Endothelial cell of umbilical vein (primary cell): ENCODE data around the gene KASH5. TPM values are rescaled to one million over a fixed set of nuclear protein-coding genes. Genes with fewer than 3 reads are reported as not detected.

Experiments
- BruUV-seq: library from RNA; stranded (reverse); fragments of 400-500 nt; replicated peaks from 2 replicates; lab custom pipeline; 2021; lab: Mats Ljungman, UMichigan
- CTCF ChIA-PET: fragments of 300-600, 350-600 bp; sonication (Branson Sonifier 250); formaldehyde crosslinking; loops from one replicate; lab custom pipeline; 2021; ENCODE audit warnings: antibody characterized with exemption, inconsistent platforms; lab: Charles Lee
- POLR2A ChIA-PET: fragments of 300-600, 350-600 bp; sonication (Branson Sonifier 250); formaldehyde crosslinking; loops from one replicate; lab custom pipeline; 2021; ENCODE audit warnings: antibody characterized with exemption, inconsistent platforms; lab: Charles Lee
- DNase-seq: peaks from one replicate; pipeline ENCODE4 v3.0.0-alpha.2; 2011; ENCODE audit warnings: low read depth, low spot score
- FAIRE-seq: peaks from 2 replicates; lab custom pipeline; 2011; peaks lifted over from hg19 to GRCh38; lab: Jason Lieb, UNC
- H2AFZ ChIP-seq: 2 replicates; pipeline ENCODE4 v1.6.0; 2012; ENCODE audit warnings: low read depth, low read length, control low read depth, inconsistent platforms
- H3K27ac ChIP-seq: 2 replicates; pipeline ENCODE4 v1.5.1; 2011; ENCODE audit warnings: low read depth, mild to moderate bottlenecking, control low read depth, low read length, moderate library complexity; ENCODE audit not compliant: insufficient read depth
- H3K27me3 ChIP-seq, 2 experiments: 2 replicates each; pipeline versions ENCODE4 v1.6.0 to v1.6.1; 2011; ENCODE audit warnings: low read length in 2 of 2, mixed read lengths in 1 of 2; ENCODE audit not compliant: control insufficient read depth in 2 of 2, insufficient read depth in 2 of 2
- H3K36me3 ChIP-seq, 2 experiments: 2 replicates in 1 of 2; 3 replicates in 1 of 2; pipeline ENCODE4 v1.5.1; 2011; ENCODE audit warnings: low read length in 2 of 2, mild to moderate bottlenecking in 1 of 2, moderate library complexity in 1 of 2; ENCODE audit not compliant: control insufficient read depth in 2 of 2, insufficient read depth in 2 of 2; ENCODE audit errors: extremely low read depth in 1 of 2
- H3K4me1 ChIP-seq: 3 replicates; pipeline ENCODE4 v1.5.1; 2011; ENCODE audit warnings: mild to moderate bottlenecking, low read length; ENCODE audit not compliant: control insufficient read depth, insufficient read depth; ENCODE audit errors: extremely low read depth
- H3K4me2 ChIP-seq: 2 replicates; pipeline ENCODE4 v1.6.1; 2011; ENCODE audit warnings: low read length, control low read depth, mixed read lengths; ENCODE audit not compliant: insufficient read depth
- H3K4me3 ChIP-seq, 3 experiments: fragments of 200-600 bp in 1 of 3; sonication (generic), shearing (Covaris generic) in 1 of 3; replicated peaks in 1 of 3; 2 replicates each; pipeline ENCODE4 v1.5.1; 2011 to 2016; ENCODE audit warnings: control low read depth in 3 of 3, low read length in 3 of 3, mild to moderate bottlenecking in 2 of 3, inconsistent platforms in 1 of 3, low read depth in 1 of 3, moderate library complexity in 1 of 3; ENCODE audit not compliant: insufficient read depth in 1 of 3
- H3K79me2 ChIP-seq: 2 replicates; pipeline ENCODE4 v1.6.0; 2012; ENCODE audit warnings: low read length, inconsistent platforms; ENCODE audit not compliant: control insufficient read depth, insufficient read depth
- H3K9ac ChIP-seq: replicated peaks from 2 replicates; pipeline ENCODE3; 2011; ENCODE audit warnings: low read length, control low read depth; ENCODE audit not compliant: insufficient read depth; ENCODE audit errors: extremely low read depth
- H3K9me1 ChIP-seq: replicated peaks from 3 replicates; pipeline ENCODE4 v1.6.0; 2011; ENCODE audit warnings: mild to moderate bottlenecking, low read length; ENCODE audit not compliant: control insufficient read depth, insufficient read depth; ENCODE audit errors: extremely low read depth
- H3K9me3 ChIP-seq: replicated peaks from 2 replicates; pipeline ENCODE4 v1.5.1; 2012; ENCODE audit warnings: low read length, inconsistent platforms; ENCODE audit not compliant: control insufficient read depth, insufficient read depth
- H4K20me1 ChIP-seq: replicated peaks from 2 replicates; pipeline ENCODE3; 2011; ENCODE audit warnings: mild to moderate bottlenecking, low read length; ENCODE audit not compliant: control insufficient read depth, insufficient read depth; ENCODE audit errors: extremely low read depth
- EZH2 ChIP-seq: IDR thresholded peaks from 2 replicates; pipeline ENCODE4 v1.6.1; 2012; ENCODE audit warnings: borderline replicate concordance, low read depth, mild to moderate bottlenecking, moderate library complexity, low read length, inconsistent platforms; ENCODE audit not compliant: severe bottlenecking
- FOS ChIP-seq: IDR thresholded peaks from 2 replicates; pipeline ENCODE4 v1.6.1; 2011; ENCODE audit warnings: mild to moderate bottlenecking, low read length, moderate library complexity, borderline replicate concordance; ENCODE audit not compliant: insufficient read depth
- GATA2 ChIP-seq: IDR thresholded peaks from 2 replicates; pipeline ENCODE4 v1.7.0; 2011; ENCODE audit warnings: low read depth, mild to moderate bottlenecking, moderate library complexity, mixed read lengths, low read length; ENCODE audit not compliant: insufficient read length, insufficient read depth
- JUN ChIP-seq: IDR thresholded peaks from 2 replicates; pipeline ENCODE4 v1.6.1; 2011; ENCODE audit warnings: borderline replicate concordance, low read depth; ENCODE audit not compliant: insufficient read length, insufficient read depth
- MAX ChIP-seq: IDR thresholded peaks from 2 replicates; pipeline ENCODE4 v1.6.1; 2011; ENCODE audit not compliant: insufficient read depth, insufficient read length
- MYC ChIP-seq: IDR thresholded peaks from one replicate; pipeline ENCODE4 v1.6.1; 2011; ENCODE audit warnings: mild to moderate bottlenecking, low read depth, low read length
- POLR2A ChIP-seq: IDR thresholded peaks from 2 replicates; pipeline ENCODE4 v1.6.1; 2012; ENCODE audit warnings: low read depth, mild to moderate bottlenecking, control low read depth, low read length
- POLR2AphosphoS5 ChIP-seq: IDR thresholded peaks from 2 replicates; pipeline ENCODE4 v1.6.1; 2012; ENCODE audit warnings: low read depth, mild to moderate bottlenecking, control low read depth, low read length, moderate library complexity; ENCODE audit not compliant: insufficient read depth
- dilution Hi-C: fragments of 300-500 bp; cut with MboI; formaldehyde crosslinking; loops from one replicate; pipeline ENCODE4 v1.15.0; 2019; ENCODE audit warnings: low sequenced_read_pairs; ENCODE audit not compliant: extremely low pct_ligation_motif_present
- intact Hi-C: fragments of 100-400 bp; cut with micrococcal nuclease; formaldehyde crosslinking; loops from one replicate; pipeline ENCODE4 v1.10.0; 2022
- polyA plus RNA-seq, 4 experiments: library from polyadenylated mRNA; depleted of rRNA in 3 of 4; stranded (reverse) in 3 of 4; unstranded in 1 of 4; fragments of >200 nt; gene quantifications; 2 replicates each; pipeline versions ENCODE4 v1.2.1 to v1.2.3, GENCODE V29; 2011 to 2012; ENCODE audit warnings: missing spikeins in 1 of 4
- total RNA-seq: library from RNA; stranded (reverse); gene quantifications from 2 replicates; pipeline ENCODE4 v1.2.3, GENCODE V29; 2021
- TF ChIP-seq, protein P1 (sequence below), 2 donors: IDR thresholded peaks; 1 replicate in 1 of 2; 2 replicates in 1 of 2; pipeline ENCODE4 v1.5.1; 2011; ENCODE audit warnings: low read length in 2 of 2, mild to moderate bottlenecking in 2 of 2, moderate library complexity in 2 of 2, control low read depth in 1 of 2, inconsistent platforms in 1 of 2, low read depth in 1 of 2; ENCODE audit not compliant: insufficient read depth in 1 of 2; ENCODE audit errors: extremely low read depth in 1 of 2

KASH5 gene
- total and polyA plus RNA-seq, 2 donors (not counting 3 experiments of a cell fraction or from before 2014, with no cell fraction given): 0.03 TPM; not detected in 1

GRCh38 chr19:49417088-49417487 lies 29.0 kb downstream of the KASH5 start:
- FAIRE-seq (no peak), DNase-seq (no peak)
- Histone ChIP-seq H3K4me3 (no peak overlapping the region), H3K79me2 (no peaks in the 10 kb centered on the region), H3K9me3 (no peaks in the 10 kb centered on the region), H3K9ac (no peak overlapping the region), H3K4me1 (no peaks in the 10 kb centered on the region), H3K27me3 (peaks cover 28 to 40% of the 10 kb centered on the region in 2 experiments), H3K9me1 (no peaks in the 10 kb centered on the region), H3K36me3 (no peaks in the 10 kb centered on the region), H3K27ac (no peak overlapping the region), H4K20me1 (no peaks in the 10 kb centered on the region), H2AFZ (no peak overlapping the region), H3K4me2 (no peak overlapping the region)
- CTCF ChIA-PET: interaction anchor here (0.8 to 2.4 kb wide), 4 partner anchors 9 to 25 kb away, joined by 3 to 10 read pairs (median 3); partner anchors contain the start of gene GFY
- BruUV-seq: no TSS peak
- TF ChIP-seq FOS: no peak
- TF ChIP-seq JUN: no peak
- no peak for TF ChIP-seq MYC
- TF ChIP-seq POLR2AphosphoS5: no peak
- TF ChIP-seq GATA2: no peak
- TF ChIP-seq MAX: no peak
- no peak for TF ChIP-seq EZH2
- TF ChIP-seq POLR2A: no peak
- TF ChIP-seq, protein P1, sequence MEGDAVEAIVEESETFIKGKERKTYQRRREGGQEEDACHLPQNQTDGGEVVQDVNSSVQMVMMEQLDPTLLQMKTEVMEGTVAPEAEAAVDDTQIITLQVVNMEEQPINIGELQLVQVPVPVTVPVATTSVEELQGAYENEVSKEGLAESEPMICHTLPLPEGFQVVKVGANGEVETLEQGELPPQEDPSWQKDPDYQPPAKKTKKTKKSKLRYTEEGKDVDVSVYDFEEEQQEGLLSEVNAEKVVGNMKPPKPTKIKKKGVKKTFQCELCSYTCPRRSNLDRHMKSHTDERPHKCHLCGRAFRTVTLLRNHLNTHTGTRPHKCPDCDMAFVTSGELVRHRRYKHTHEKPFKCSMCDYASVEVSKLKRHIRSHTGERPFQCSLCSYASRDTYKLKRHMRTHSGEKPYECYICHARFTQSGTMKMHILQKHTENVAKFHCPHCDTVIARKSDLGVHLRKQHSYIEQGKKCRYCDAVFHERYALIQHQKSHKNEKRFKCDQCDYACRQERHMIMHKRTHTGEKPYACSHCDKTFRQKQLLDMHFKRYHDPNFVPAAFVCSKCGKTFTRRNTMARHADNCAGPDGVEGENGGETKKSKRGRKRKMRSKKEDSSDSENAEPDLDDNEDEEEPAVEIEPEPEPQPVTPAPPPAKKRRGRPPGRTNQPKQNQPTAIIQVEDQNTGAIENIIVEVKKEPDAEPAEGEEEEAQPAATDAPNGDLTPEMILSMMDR (IDR thresholded peaks at IDR 0.05; ENCODE audit: extremely low read depth in 1 of 2, insufficient read depth in 1 of 2, low read depth in 1 of 2, low read length in 2 of 2): no peak
- dilution Hi-C loops (no loop called here), intact Hi-C loops (no loop called here)
- POLR2A ChIA-PET: no interaction called here
